MV-4-11 (cell line): ENCODE data around the gene FAM20C.
A peak's percentile ranks its signal among the peaks of the same experiment; 100 is the strongest.

Experiments
- DNase-seq: peaks from one replicate; lab custom pipeline; 2025; lab: John Stamatoyannopoulos, UW

Gene FAM20C

GRCh38 chr7:191981-192649 is at the start of gene FAM20C:
Gene FAM20C, plus strand, starts transcription at chr7:192571. Its CDS starts 629 bp downstream, at chr7:193200.
- DNase-seq: peak; percentile 59

- DNase-seq: no peak
Measured at GRCh38 chr7:143145-143751, 49.1 kb upstream of the FAM20C start.

GRCh38 chr7:143811-144453 is 48.4 kb upstream of the FAM20C start:
- peak; percentile 72 for DNase-seq

GRCh38 chr7:144454-144826 is 47.9 kb upstream of the FAM20C start:
- no peak for DNase-seq

- no peak for DNase-seq
Measured at GRCh38 chr7:145863-146262, 46.5 kb upstream of the FAM20C start.

GRCh38 chr7:148543-148931 is 43.8 kb upstream of the FAM20C start:
- no peak for DNase-seq

- DNase-seq: peak; percentile 99
Measured at GRCh38 chr7:148932-149790, 43.2 kb upstream of the FAM20C start.

GRCh38 chr7:149791-150636 is 42.4 kb upstream of the FAM20C start:
- DNase-seq: peak; percentile 65

- peak; percentile 88 for DNase-seq
Measured at GRCh38 chr7:150811-151221, 41.6 kb upstream of the FAM20C start.

- DNase-seq: no peak
Measured at GRCh38 chr7:151346-152050, 40.9 kb upstream of the FAM20C start.

- DNase-seq: no peak
Measured at GRCh38 chr7:152702-153391, 39.5 kb upstream of the FAM20C start.

GRCh38 chr7:153604-154003 is 38.8 kb upstream of the FAM20C start:
- no peak for DNase-seq

- DNase-seq: no peak
Measured at GRCh38 chr7:154096-154799, 38.1 kb upstream of the FAM20C start.

- no peak for DNase-seq
Measured at GRCh38 chr7:155469-155900, 36.9 kb upstream of the FAM20C start.

- DNase-seq: no peak
Measured at GRCh38 chr7:156111-157007, 36.0 kb upstream of the FAM20C start.

- no peak for DNase-seq
Measured at GRCh38 chr7:157008-157310, 35.4 kb upstream of the FAM20C start.

GRCh38 chr7:157771-158625 is 34.4 kb upstream of the FAM20C start:
- no peak for DNase-seq

- no peak for DNase-seq
Measured at GRCh38 chr7:158771-159170, 33.6 kb upstream of the FAM20C start.
